GM19328 (cell line): Measurements from ENCODE around the gene ZMYND8.
"Not testable (repeated sequence)": the region's sequence is repeated elsewhere in the genome, so short reads cannot be mapped to it uniquely, and the experiment has no call there.

Experiments used
- ATAC-seq: cut with Tn5 transposase; IDR thresholded peaks from one replicate; pipeline ENCODE4 v1.9.1; 2021; ENCODE audit warnings: mild to moderate bottlenecking, moderate library complexity; ENCODE audit not compliant: unreplicated experiment

The ZMYND8 gene

DNA sequence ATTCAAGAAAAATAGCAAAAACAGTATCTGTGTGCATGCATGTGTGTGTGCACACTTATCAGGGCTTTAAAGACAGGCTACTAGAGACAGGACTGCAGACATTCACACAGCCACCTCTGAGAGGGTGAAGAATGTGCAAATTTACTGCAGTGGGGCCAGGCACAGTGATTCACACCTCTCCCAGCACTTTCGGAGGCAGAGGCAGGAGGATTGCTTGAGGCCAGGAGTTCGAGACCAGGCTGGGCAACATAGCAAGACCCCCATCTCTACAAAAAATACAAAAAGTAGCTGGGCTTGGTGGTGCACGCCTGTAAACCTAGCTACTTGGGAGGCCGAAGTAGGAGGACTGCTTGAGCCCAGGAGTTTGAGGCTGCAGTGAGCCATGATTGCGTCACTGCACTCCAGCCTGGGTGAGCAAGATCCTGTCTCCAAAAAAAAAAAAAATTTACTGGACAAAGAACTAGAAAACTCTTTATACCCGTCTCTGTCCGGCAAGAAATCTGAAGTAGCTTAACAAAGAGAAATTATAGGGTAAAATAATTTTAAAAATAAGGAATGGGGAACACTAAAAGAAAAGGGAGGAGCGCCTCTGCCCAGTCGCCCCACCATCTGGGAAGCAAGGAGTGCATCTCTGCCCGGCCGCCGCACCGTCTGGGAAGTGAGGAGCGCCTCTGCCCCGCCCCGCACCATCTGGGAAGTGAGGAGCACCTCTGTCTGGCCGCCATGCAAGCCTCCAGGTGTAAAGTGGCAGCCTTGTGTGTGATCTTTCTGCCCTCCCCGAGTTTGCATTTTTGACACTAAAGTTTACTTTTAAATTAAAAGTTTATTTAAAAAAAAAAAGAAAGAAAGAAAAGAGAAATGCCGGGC lies 105.1 kb downstream of the ZMYND8 start:
- ATAC-seq, result no peak

DNA sequence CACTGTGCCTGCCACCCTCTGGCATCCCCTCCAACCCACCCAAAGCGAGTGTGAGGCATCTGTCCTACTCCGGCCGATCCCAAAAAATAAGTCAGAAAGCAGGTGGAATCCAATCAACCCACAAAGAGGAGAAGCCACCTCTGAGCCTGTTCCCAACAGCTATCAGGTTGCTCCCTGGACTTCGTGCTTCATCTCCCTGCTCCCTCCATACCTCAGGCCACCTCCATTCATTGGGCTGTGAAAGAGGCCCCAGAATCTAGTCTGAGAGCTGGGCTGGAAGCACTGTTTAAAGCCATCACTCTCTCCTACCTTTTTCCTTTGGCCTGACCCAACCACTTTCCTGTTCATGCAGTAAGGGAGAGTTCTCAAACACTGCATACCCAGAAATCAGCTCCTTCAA lies 106.1 kb downstream of the ZMYND8 start:
- no peak for ATAC-seq

DNA sequence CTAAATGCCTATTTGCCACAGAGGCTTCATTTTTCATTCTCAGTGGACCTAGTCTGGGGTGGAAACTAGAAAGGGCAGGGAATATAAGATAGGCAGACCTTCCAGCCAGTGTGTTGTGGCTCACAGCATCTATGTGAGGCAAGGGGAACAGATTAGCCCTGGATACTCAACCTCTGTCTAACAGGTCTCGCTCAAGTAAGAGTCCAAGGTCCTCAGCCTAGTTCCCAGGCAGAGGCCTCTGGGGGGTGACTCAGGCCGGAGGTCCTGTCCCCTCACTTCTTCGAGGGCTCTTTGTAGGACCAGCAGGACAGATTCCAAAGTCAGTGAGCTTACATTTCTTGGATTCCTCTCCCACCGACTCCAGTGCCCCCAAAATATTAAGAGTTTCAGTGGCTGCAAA lies 106.6 kb downstream of the ZMYND8 start:
- no peak for ATAC-seq

DNA sequence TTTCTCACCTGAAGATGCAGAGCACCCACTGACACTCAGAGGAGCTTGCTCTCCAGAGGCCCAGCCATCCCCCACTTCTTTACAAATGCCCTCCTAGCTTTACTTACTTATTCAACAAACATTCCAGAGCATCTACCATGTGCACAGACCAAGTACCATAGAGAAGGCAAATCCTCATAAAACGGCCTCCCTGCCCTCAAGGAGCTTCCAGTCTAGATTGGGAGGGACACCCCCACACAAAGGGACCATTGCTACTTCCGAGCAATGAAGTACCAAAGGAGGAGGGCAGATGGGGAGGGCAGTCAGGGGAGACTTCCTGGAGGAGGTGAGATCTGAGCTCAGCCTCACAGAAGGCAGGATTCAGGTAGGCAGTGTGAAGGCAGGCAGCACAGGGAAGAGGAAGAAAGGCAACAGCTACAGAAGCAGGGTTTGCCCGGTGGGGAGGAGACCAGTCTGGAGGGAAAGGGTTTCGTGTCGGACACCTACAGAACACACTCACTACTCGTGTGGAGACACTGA lies 108.0 kb downstream of the ZMYND8 start:
- ATAC-seq, result no peak

DNA sequence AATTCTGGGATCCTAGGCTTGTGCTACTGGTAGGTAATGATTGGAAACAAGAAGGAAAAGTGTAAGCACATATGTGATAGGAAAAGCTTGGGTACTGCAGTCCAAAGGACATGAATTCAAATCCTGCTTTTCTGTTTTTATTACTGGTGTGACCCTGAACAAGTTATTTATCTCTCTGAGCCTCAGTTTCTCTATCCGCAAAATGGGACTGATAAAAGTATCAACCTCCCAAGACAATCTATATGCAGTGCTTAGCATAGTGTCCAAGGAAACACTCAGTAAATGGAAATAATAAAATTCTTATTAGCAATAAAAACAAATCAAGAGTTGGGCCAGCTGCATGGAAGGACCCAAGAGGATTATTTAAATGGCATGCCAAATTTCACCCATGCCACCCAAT lies 108.5 kb downstream of the ZMYND8 start:
- no peak for ATAC-seq

DNA sequence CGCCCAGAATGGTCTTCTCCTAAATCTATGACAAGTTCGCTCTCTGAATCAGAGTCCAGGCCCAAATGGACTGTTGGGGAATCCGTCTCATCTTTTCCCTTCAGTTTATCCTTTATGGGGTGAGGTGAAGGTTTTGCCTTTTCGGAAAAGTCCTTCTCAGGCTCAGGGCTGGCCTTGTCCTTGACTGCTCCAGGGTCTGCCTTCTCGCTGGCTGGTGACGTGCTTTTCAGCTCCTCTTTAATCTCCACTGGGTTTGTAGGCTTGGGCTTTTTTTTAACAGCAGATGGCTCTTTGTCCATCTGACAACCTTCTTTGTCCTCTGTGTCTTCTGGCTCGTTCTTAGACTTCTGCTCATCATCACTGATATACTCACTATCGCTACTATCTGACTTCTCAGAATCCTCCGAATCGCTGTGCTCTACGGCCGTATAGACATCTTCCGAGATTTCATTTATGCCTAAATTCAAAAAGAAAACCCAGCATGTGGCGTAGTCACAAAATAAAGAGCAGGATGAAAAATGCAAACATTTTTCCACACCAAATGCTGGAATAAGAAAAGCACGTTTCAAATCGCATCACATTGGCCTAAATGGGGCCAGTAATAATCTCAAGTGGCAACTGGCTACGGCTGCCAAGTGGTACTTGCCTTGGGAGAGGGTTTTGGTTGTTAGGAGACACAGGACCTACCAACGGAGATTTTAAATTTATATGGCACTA lies 110.3 kb downstream of the ZMYND8 start:
- ATAC-seq, result no peak

DNA sequence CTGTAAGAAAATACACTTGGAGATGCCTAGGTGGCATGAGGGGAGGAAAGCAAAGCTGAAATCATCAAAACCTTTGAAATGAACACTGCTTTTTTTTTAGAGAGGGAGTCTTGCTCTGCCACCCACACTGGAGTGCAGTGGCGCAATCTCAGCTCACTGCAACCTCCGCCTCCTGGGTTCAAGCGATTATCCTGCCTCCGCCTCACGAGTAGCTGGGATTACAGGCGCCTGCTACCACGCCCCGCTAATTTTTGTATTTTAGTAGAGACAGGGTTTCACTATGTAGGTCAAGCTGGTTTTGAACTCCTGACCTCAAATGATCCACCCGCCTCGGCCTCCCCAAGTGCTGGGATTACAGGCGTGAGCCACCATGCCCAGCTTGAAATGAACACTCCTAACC lies 111.3 kb downstream of the ZMYND8 start:
- not testable (repeated sequence) for ATAC-seq

DNA sequence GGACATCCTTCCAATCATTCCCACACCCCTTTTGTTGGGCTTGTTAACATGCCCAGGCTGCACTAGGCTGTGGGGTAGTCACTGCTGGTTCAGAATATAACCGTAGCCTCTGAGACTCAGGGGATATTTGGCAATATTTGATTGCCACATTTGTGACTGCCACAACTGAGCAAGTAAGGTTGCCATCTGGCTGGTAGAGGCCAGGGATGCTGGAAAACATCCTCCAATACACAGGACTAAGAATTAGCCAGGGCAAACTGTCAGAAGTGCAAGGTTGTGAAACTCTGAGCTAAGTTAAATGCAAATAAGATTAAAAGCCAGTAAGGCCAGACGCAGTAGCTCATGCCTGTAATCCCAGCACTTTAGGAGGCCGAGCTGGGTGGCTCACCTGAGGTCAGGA lies 112.0 kb downstream of the ZMYND8 start:
- ATAC-seq, result no peak

DNA sequence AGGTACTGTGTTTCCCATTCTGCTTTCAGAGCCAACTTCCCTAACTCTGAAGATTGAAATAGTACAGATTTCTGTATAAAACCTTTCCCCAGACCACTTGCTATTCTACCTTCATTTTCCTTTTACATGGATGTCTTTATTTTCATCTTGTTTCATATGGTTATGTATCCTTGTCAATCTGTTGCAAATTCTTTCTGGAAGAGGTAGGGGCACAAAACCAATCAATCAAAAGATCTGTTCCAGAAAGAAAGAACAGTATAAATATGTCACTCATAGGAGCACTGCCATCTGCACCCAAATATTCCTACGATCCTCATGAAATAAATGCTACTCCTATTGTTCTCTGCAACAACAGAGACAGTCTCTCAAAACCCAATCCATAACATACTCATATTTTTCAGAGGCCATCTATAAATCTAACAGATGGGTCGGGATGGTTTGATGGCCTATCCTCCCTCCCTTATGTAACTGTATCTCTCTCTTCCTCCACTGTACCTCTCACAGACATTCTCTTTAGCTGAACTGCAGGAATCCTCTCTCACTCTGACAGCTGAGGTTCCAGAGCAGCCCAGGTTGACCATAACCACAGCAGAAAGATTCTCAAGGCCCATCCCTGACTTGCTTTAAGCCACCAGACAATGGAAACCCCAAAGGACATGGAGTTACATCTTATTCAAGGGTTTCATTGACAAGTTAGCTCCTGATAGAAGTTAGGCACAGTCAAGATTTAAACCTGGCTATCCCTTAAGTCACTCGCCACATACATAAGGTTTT lies 112.8 kb downstream of the ZMYND8 start:
- no peak for ATAC-seq

DNA sequence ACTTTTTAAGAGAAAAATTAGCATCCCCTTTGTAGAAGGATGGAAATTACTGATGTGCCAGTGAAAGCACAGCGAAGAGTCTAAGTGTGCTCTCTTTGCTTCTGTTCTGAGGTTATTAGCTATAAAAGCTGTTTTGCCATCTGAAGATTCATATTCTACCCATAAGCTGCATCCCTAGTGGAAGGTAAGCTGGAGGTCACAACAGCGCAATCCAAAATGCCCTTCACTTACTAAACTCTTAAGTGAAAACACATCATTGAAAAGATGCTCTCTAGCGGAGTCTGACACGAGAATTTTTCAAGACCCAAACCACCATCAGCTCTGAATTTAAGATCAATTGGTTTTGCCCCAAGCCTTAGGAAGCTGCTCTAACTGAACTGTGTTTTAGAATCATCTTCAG lies 113.5 kb downstream of the ZMYND8 start:
- no peak for ATAC-seq

DNA sequence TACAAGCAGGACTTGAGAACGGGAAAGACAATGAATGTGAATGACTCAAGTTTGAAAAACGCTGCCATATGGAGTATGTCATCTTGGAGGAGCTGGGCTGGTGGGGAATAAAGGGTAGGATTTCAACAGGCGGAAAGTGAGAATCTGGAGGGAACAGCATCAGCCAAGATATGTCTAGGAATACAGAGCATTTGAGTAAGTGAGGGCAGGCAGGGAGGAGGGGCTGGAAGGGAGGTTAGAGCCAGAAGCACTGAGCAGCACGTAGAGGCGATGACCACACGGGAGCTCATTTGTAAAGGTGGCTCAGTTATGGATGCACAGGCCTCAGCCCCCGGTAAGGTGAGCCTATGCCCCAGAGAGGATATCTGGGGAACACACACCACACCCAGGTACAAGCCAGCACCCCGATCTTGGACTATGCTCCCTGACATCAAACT lies 115.1 kb downstream of the ZMYND8 start:
- no peak for ATAC-seq

DNA sequence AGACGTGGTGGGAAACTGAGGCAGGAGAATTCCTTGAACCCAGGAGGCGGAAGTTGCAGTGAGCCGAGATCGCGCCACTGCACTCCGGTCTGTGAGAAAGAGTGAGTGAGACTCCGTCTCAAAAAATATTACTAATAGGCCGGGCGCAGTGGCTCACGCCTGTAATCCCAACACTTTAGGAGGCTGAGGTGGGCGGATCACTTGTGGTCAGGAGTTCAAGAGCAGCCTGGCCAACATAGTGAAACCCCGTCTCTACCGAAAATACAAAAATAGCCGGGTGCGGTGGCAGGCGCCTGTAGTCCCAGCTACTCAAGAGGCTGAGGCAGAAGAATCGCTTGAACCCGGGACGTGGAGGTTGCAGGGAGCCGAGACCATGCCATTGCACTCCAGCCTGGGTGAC lies 116.4 kb downstream of the ZMYND8 start:
- not testable (repeated sequence) for ATAC-seq

DNA sequence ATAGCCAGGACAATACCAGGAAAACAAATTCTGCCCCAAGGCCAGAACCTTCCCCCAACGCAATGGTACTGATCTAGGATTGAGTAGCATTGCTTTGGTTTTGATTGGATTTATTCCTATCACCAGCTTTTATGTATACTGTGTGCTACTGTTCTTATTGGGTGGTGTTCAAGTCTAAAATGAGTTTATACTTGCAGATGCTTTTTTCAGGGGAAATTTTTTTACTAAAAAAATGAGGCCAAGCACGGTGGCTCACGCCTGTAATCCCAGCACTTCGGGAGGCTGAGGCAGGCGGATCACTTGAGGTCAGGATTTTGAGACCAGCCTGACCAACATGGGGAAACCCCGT lies 116.8 kb downstream of the ZMYND8 start:
- no peak for ATAC-seq

DNA sequence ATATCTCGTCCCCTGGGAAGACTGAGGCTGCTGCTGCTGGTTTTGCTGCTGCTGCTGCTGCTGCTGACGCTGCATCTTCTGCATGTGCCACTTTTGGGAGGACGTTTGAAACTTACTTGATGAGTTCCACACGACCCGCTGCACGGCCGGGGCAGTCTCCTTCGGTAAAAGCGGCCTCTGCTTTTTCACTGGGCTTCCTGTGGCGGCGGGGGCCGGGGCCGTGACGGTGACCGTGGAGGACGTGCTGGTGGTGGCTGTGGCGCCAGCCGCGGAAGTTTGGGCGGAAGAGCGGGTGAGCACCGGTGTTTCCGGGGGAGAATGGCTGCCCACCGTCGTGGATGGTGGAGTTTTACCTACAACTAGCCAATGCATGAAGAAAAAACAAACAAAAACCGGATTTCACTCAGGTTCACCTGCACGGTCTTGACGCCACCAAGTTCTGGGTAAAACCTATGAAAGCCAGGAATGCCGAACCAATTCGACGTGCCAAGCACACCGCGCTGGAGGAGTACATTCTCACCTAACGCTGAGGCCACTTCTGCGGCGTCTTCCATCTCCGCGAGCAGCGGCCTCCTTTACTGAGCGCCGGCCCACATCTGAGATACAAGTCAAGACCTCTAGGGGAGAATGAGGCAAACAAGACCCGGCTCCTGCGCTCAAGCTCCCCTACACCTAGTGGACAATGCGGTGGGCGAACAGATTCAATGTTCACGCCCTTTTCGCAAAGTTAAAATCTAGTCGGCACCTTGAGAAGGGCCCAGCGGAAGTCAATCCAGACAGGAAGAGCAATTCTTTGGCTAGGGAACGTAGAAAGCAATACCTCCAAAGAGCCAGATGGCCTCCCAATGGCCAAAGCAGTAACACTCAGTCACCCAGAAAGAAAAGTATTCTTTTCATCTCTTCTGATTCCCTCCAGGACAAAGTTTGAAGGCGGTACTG lies 117.5 kb downstream of the ZMYND8 start:
- no peak for ATAC-seq

DNA sequence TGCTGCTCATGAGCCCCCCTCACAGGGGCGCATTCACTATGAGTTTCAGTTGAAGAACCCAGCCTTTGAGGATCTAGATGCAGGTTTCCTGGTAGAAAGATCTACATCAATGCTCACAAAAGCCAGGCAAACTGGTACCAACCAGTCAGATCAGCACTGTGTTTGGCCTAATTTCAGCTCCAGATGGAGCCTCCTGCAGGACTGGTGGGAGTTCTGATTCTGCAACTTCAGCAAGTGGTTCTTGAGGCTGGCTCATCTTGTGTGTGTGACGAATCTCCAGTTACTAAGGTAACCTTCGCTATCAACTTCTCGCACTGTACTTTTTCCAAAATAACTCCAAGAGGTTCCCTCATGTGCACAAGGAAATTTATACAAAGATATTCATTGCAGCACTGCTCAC lies 118.8 kb downstream of the ZMYND8 start:
- no peak for ATAC-seq

DNA sequence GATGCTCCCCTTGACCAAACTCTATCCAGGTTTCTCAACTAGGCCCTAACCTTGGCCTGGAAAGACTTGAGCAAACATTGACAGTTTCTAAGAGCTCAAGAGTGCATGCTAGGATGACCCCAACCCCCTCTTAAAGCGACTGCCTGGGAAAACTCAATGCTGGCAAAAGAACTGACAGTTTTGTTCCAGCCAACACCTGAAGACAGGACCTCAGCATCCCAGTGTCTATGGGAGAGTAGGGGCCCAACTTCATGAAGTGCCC lies 119.9 kb downstream of the ZMYND8 start:
- no peak for ATAC-seq

DNA sequence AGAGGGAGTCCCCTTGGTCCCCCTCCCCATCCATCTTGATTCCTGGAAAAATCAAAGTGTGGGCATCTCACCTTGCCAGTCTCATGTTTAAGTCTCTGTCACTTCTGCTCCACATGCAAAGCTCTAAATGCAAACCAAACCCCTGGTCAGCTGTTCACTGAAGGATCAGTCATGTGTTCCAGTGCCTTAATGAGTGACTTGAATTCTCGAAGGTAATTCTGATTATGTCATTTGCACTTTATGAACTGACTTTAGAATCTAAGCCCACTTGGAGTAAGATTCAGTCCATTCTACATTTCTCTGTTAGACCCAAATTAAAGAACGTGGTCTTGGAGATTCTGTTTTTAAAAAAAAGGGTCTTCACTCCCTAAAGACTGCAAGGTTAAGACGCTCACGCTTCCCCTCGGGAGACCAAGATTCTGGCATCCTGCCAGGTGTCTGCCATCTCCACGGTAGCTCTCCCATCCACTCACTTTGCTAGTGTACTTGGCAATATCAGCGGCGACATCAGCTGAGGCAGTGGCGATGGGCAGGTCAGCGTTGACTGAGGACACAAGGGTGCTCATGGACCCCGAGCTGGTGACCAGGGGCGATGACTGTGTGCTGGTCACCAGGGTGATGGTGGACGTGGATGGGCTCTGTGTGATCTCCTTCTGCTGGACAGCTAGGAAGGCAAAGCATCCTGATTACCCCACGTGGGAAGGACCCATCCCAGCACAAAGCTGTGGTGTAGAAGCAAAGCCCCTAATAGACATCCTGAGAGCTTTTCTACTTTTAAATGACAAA lies 120.5 kb downstream of the ZMYND8 start:
- ATAC-seq, result no peak

DNA sequence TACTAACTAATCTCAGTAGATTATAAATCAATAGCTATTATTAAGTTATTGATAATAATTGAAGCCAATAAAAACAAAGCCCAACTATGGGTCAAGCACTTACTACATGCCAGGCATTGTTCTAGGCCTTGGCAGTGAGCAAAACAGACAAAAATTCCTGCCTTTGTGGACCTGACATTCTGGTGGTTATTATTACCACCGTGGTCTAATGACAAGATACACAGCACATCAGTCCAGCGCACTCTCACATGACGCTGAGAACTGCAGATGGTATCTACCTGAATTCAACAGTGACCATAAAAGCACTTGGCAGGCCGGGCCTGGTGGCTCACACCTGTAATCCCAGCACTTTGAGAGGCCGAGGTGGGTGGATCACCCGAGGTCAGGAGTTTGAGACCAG lies 121.4 kb downstream of the ZMYND8 start:
- ATAC-seq, result no peak

DNA sequence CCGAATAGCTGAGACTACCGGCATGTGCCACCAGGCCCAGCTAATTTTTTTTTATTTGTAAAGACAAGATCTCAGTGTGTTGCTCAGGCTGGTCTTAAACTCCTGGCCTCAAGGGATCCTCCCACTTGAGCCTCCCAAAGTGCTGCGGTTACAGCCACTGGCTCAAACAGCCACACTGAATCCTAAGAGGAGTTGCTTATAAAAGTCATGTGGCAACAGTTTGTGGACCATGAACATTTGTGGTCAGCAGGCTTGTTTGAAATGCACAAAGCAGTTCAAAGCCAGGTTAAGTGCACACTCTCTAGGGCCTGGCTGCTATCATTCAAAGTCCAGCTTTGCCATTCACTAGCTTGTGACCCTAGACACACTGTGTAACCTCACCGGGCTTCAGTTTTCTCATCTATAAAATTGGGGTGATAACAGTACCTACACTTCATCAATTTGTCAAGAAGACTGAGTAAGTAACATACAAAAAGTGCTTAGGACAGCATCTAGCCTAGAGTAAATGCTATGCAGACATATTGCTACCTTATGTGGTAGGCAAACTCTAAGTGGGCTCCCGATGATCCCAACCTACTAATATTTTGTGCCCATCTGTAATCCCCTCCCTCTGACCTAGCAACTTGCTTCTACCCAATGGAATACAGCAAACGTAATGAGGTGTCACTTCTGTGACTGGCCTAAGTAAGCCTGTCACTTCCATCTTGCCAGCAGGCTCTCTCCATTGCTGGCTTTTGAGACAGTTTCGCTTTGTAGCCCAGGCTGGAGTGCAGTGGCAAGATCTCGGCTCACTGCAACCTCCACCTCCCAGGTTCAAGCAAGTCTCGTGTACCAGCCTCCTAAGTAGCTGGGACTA lies 122.9 kb downstream of the ZMYND8 start:
- no peak for ATAC-seq
